Tibial artery (tissue), 4 donors: ENCODE measurements around the gene TOM1.
A peak's percentile ranks its signal among the peaks of the same experiment; 100 is the strongest.

Source experiments
- DNase-seq, 2 donors: peaks; one replicate each; pipeline ENCODE4 v3.0.0-alpha.2; 2019
- H3K27ac ChIP-seq, 2 donors: fragments of 200-600 bp; sonication (generic) in 1 of 2; 1 replicate in 1 of 2; 2 replicates in 1 of 2; pipeline ENCODE4 v1.5.1; 2018 to 2019; ENCODE audit warnings: mild to moderate bottlenecking in 1 of 2
- H3K27me3 ChIP-seq, 2 donors: fragments of 200-600 bp; sonication (generic) in 1 of 2; one replicate each; pipeline versions ENCODE4 v1.5.1 to v1.6.0; 2016 to 2019
- H3K36me3 ChIP-seq, 3 donors: fragments of 200-600 bp; sonication (generic) in 2 of 3; one replicate each; pipeline ENCODE4 v1.5.1; 2016 to 2019; ENCODE audit warnings: mild to moderate bottlenecking in 2 of 3
- H3K4me1 ChIP-seq, 4 donors: fragments of 200-600 bp; sonication (generic) in 2 of 4; 1 replicate in 3 of 4; 2 replicates in 1 of 4; pipeline ENCODE4 v1.5.1; 2016 to 2019
- H3K4me3 ChIP-seq, 2 donors: fragments of 200-600 bp; sonication (generic) in 1 of 2; 1 replicate in 1 of 2; 2 replicates in 1 of 2; pipeline ENCODE4 v1.5.1; 2018 to 2019; ENCODE audit warnings: mild to moderate bottlenecking in 2 of 2
- H3K9me3 ChIP-seq, 3 donors: fragments of 200-600 bp; sonication (generic) in 1 of 3; one replicate each; pipeline ENCODE4 v1.5.1; 2016 to 2019
- intact Hi-C: fragments of 100-400 bp; cut with DNase I; formaldehyde crosslinking; loops from one replicate; pipeline ENCODE4 v1.15.0; 2023; ENCODE audit warnings: low total_unique reads
- TF ChIP-seq, protein P1 (sequence below), 2 experiments: fragments of 200-600 bp in 1 of 2; fragments of 450-650 bp in 1 of 2; IDR thresholded peaks; one replicate each; pipeline ENCODE4 v1.5.1; 2017 to 2019; ENCODE audit warnings: antibody characterized with exemption in 2 of 2, mild to moderate bottlenecking in 1 of 2, moderate library complexity in 1 of 2

Gene TOM1

GRCh38 chr22:35349368-35349703, 49.6 kb downstream of the TOM1 start:
- H3K4me1 ChIP-seq = peaks cover 0 to 38% (median 21%) of the 10 kb centered on the region in 4 donors
- DNase-seq = no peak
- intact Hi-C loops = loop anchor here (10.0 kb wide), 1 partner anchor 65 kb away; no protein-coding TSS in a partner anchor

GRCh38 chr22:35349704-35350538, 50.2 kb downstream of the TOM1 start:
- peaks cover 0 to 4% of the 10 kb centered on the region in 2 donors for H3K27me3 ChIP-seq
- H3K4me1 ChIP-seq = peaks cover 0 to 38% (median 21%) of the 10 kb centered on the region in 4 donors
- peak overlapping the region; percentile 66 to 76 for H3K27ac ChIP-seq
- no peak overlapping the region for H3K4me3 ChIP-seq
- intact Hi-C loops = loop anchor here (2.0 to 10.0 kb wide), 2 partner anchors 65 to 233 kb away; no protein-coding TSS in a partner anchor
- H3K36me3 ChIP-seq = peaks cover 14 to 39% (median 35%) of the 10 kb centered on the region in 3 donors
- no peak for DNase-seq
- TF ChIP-seq, protein P1, sequence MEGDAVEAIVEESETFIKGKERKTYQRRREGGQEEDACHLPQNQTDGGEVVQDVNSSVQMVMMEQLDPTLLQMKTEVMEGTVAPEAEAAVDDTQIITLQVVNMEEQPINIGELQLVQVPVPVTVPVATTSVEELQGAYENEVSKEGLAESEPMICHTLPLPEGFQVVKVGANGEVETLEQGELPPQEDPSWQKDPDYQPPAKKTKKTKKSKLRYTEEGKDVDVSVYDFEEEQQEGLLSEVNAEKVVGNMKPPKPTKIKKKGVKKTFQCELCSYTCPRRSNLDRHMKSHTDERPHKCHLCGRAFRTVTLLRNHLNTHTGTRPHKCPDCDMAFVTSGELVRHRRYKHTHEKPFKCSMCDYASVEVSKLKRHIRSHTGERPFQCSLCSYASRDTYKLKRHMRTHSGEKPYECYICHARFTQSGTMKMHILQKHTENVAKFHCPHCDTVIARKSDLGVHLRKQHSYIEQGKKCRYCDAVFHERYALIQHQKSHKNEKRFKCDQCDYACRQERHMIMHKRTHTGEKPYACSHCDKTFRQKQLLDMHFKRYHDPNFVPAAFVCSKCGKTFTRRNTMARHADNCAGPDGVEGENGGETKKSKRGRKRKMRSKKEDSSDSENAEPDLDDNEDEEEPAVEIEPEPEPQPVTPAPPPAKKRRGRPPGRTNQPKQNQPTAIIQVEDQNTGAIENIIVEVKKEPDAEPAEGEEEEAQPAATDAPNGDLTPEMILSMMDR (IDR thresholded peaks at IDR 0.05) = no peak
- H3K9me3 ChIP-seq = no peaks in the 10 kb centered on the region

More at GRCh38 chr22:35349368-35349703, 49.6 kb downstream of the TOM1 start:
- H3K9me3 ChIP-seq = no peaks in the 10 kb centered on the region
- H3K27me3 ChIP-seq = peaks cover 0 to 4% of the 10 kb centered on the region in 2 donors
- no peak overlapping the region for H3K4me3 ChIP-seq
- TF ChIP-seq, protein P1 (IDR thresholded peaks at IDR 0.05) = no peak
- H3K36me3 ChIP-seq = peaks cover 17 to 44% (median 41%) of the 10 kb centered on the region in 3 donors
- no peak overlapping the region for H3K27ac ChIP-seq

- DNase-seq = peak; percentile 91 to 96
- H3K9me3 ChIP-seq = no peaks in the 10 kb centered on the region
- H3K4me1 ChIP-seq = peaks cover 0 to 38% (median 21%) of the 10 kb centered on the region in 4 donors
- H3K27me3 ChIP-seq = peaks cover 0 to 4% of the 10 kb centered on the region in 2 donors
- peak overlapping the region; percentile 66 to 76 for H3K27ac ChIP-seq
- H3K4me3 ChIP-seq = peak overlapping the region; percentile 48 to 52
- intact Hi-C loops = loop anchor here (2.0 kb wide), 1 partner anchor 232 kb away; no protein-coding TSS in a partner anchor
- TF ChIP-seq, protein P1 (IDR thresholded peaks at IDR 0.05) = peak; percentile 92 to 97
- H3K36me3 ChIP-seq = peaks cover 5 to 30% (median 26%) of the 10 kb centered on the region in 3 donors
Observed at GRCh38 chr22:35350539-35351503, 51.1 kb downstream of the TOM1 start.

- peaks cover 0 to 38% (median 21%) of the 10 kb centered on the region in 4 donors for H3K4me1 ChIP-seq
- H3K9me3 ChIP-seq = no peaks in the 10 kb centered on the region
- peak overlapping the region; percentile 46 to 76 for H3K27ac ChIP-seq
- intact Hi-C loops = no loop called here
- H3K27me3 ChIP-seq = peaks cover 0 to 17% of the 10 kb centered on the region in 2 donors
- TF ChIP-seq, protein P1 (IDR thresholded peaks at IDR 0.05) = peak in 1 of 2 experiments; percentile 30
- peak; percentile 84 to 90 for DNase-seq
- peak overlapping the region in 1 of 2 donors; percentile 11 for H3K4me3 ChIP-seq
- H3K36me3 ChIP-seq = peaks cover 0 to 13% (median 11%) of the 10 kb centered on the region in 3 donors
Observed at GRCh38 chr22:35352214-35353111, 52.8 kb downstream of the TOM1 start.
